Measurements from ENCODE around the gene CASKIN2.

GRCh38 chr17:75540923-75541503 is 25.7 kb upstream of the CASKIN2 start:
- no peak for TF ChIP-seq CTCF (IDR thresholded peaks at IDR 0.05)
- TF ChIP-seq POLR2A (IDR thresholded peaks at IDR 0.05), result no peak
